AG09319 (cell line): ENCODE measurements around the gene RTTN.

ENCODE experiments used
- DNase-seq: peaks from one replicate; pipeline ENCODE4 v3.0.0-alpha.2; 2010; ENCODE audit warnings: low read depth; ENCODE audit errors: extremely low read depth
- TF ChIP-seq, protein P1 (sequence below): IDR thresholded peaks from 2 replicates; pipeline ENCODE4 v1.5.1; 2011; ENCODE audit warnings: low read depth, mild to moderate bottlenecking, inconsistent platforms, low read length, moderate library complexity

Gene RTTN

GRCh38 chr18:70197844-70198243 lies 7.6 kb downstream of the RTTN start:
- no peak for DNase-seq
- TF ChIP-seq, protein P1, sequence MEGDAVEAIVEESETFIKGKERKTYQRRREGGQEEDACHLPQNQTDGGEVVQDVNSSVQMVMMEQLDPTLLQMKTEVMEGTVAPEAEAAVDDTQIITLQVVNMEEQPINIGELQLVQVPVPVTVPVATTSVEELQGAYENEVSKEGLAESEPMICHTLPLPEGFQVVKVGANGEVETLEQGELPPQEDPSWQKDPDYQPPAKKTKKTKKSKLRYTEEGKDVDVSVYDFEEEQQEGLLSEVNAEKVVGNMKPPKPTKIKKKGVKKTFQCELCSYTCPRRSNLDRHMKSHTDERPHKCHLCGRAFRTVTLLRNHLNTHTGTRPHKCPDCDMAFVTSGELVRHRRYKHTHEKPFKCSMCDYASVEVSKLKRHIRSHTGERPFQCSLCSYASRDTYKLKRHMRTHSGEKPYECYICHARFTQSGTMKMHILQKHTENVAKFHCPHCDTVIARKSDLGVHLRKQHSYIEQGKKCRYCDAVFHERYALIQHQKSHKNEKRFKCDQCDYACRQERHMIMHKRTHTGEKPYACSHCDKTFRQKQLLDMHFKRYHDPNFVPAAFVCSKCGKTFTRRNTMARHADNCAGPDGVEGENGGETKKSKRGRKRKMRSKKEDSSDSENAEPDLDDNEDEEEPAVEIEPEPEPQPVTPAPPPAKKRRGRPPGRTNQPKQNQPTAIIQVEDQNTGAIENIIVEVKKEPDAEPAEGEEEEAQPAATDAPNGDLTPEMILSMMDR: no peak

GRCh38 chr18:70197026-70197425 lies 8.5 kb downstream of the RTTN start:
- DNase-seq: no peak
- TF ChIP-seq, protein P1: no peak

DNA sequence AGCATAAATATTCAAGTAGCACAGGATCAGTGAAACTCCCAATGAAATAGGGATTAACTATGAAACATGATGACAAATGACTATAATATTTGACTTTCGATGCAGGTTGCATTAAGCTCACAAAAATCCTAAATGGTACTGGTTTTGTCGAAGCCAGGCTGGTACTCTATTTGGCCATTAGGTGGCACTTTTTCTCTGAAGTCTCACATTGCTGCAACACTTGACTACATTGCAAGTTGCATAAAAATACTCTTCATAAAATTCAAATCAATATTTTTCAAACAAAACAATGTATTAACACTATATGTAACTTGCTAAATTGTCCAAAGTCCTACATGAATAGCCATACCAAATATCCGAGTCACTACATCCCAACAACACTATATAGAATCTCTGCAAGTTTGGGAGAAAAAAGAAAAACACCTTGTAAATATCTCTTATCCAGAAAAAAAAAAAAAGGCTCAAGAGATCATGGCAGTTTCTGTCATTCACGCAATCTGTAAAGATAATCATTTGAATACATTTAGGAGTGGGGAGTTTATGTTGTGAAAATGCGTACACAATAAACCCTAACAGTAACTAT lies 9.5 kb downstream of the RTTN start:
- TF ChIP-seq, protein P1: peak; percentile 88
- DNase-seq: peak; percentile 36

- no peak for DNase-seq
- TF ChIP-seq, protein P1: no peak
These were observed 10.4 kb downstream of the RTTN start for GRCh38 chr18:70195014-70195614.

- TF ChIP-seq, protein P1: no peak
- no peak for DNase-seq
These were observed 11.1 kb downstream of the RTTN start for GRCh38 chr18:70194227-70194890.

- TF ChIP-seq, protein P1: no peak
- no peak for DNase-seq
These were observed 15.0 kb downstream of the RTTN start for GRCh38 chr18:70190529-70190928.

GRCh38 chr18:70188113-70188512 lies 17.4 kb downstream of the RTTN start:
- TF ChIP-seq, protein P1: no peak
- no peak for DNase-seq
